GM18858 (cell line): ENCODE measurements around the gene TMEM87A.
"Not testable (repeated sequence)": the region's sequence is repeated elsewhere in the genome, so short reads cannot be mapped to it uniquely, and the experiment has no call there.

Experiments used
- ATAC-seq: cut with Tn5 transposase; IDR thresholded peaks from one replicate; pipeline ENCODE4 v1.9.1; 2021; ENCODE audit not compliant: unreplicated experiment

The TMEM87A gene, protein sequence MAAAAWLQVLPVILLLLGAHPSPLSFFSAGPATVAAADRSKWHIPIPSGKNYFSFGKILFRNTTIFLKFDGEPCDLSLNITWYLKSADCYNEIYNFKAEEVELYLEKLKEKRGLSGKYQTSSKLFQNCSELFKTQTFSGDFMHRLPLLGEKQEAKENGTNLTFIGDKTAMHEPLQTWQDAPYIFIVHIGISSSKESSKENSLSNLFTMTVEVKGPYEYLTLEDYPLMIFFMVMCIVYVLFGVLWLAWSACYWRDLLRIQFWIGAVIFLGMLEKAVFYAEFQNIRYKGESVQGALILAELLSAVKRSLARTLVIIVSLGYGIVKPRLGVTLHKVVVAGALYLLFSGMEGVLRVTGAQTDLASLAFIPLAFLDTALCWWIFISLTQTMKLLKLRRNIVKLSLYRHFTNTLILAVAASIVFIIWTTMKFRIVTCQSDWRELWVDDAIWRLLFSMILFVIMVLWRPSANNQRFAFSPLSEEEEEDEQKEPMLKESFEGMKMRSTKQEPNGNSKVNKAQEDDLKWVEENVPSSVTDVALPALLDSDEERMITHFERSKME

GRCh38 chr15:42272939-42273899 lies at the start of gene TMEM87A, which contains the start of gene GANC:
TMEM87A (minus strand) TSS chr15:42273433; CDS start chr15:42273398, 35 bp downstream.
GANC (plus strand) TSS chr15:42273201; CDS start chr15:42274482, 1,281 bp downstream.
- peak; percentile 68 for ATAC-seq

GRCh38 chr15:42319206-42319605 lies 46.0 kb upstream of the TMEM87A start:
- ATAC-seq, result no peak

GRCh38 chr15:42316282-42316805 lies 43.1 kb upstream of the TMEM87A start:
- not testable (repeated sequence) for ATAC-seq

- no peak for ATAC-seq
Observed at GRCh38 chr15:42315521-42315920, 42.3 kb upstream of the TMEM87A start.

- ATAC-seq, result no peak
Observed at GRCh38 chr15:42314818-42315217, 41.6 kb upstream of the TMEM87A start.

DNA sequence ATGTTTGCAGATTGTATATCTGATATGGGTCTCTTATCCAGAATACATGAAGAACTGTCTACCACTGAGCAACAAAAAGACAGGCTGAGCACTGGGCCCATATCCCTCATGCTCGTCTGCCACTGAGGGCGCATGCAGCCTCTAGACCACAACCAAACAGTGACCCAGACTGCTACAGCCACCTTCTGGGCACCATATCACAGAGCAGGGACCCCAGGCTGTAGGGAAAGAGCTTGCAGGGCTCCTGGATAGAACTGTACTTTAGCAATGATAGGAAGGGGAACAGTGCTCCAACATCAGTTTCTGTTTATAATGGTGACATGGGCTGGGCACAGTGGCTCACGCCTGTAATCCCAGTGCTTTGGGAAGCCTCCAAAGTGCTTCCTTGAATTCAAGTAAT lies 40.2 kb upstream of the TMEM87A start:
- no peak for ATAC-seq

DNA sequence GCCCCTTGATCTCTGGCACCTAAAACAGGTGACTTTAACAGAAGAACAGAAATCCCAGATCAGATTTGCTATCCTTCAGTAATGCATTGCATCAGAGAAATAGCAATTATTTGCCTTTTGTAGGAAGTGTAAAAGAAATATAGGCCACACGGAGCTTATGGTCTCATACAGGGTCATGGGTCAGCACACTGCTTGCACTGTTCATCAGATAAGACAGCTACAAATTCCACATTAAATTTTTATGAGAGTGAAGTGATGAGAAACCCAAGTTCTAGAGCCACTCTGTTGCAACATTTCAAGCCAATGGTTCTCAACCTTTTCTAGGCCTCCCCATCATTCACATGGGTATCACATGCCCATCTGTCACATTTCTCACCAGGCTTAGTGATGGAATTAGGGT lies 33.4 kb upstream of the TMEM87A start:
- ATAC-seq, result no peak

DNA sequence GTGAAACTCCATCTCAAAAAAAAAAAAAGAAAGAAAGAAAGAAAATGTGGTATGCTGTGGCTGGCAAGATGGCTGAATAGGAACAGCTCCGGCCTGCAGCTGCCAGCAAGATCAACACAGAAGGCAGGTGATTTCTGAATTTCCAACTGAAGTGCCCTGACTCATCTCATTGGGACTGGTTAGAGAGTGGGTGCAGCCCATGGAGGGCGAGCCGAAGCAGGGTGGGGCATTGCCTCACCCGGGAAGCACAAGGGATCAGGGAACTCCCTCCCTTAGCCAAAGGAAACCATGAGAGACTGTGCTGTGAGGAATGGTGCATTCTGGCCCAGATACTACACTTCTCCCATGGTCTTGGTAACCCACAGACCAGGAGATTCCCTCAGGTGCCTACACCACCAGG lies 27.8 kb upstream of the TMEM87A start:
- ATAC-seq, result not testable (repeated sequence)

GRCh38 chr15:42289166-42289565 lies 15.9 kb upstream of the TMEM87A start:
- no peak for ATAC-seq

- no peak for ATAC-seq
Observed at GRCh38 chr15:42287931-42288330, 14.7 kb upstream of the TMEM87A start.

GRCh38 chr15:42286445-42287029 lies 13.3 kb upstream of the TMEM87A start:
- no peak for ATAC-seq

GRCh38 chr15:42285034-42285433 lies 11.8 kb upstream of the TMEM87A start:
- no peak for ATAC-seq

DNA sequence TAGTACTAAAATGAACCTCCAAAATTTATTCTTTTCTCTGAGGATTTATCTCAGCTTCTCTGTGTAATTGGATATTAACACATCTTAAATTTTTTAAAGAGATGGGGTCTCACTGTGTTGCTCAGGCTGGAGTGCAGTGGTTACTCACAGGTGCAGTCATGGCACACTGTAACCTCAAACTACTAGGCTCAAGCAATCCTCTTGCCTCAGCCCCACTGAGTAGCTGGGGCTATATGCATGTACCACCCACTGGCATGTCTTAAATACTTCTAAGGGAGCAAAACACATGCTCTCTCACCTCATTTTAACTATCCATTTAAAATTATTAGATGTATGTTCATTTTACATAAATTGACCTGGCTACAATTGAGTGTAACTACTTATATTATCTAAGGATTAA lies 11.3 kb upstream of the TMEM87A start:
- no peak for ATAC-seq

GRCh38 chr15:42283671-42284070 lies 10.4 kb upstream of the TMEM87A start:
- no peak for ATAC-seq

DNA sequence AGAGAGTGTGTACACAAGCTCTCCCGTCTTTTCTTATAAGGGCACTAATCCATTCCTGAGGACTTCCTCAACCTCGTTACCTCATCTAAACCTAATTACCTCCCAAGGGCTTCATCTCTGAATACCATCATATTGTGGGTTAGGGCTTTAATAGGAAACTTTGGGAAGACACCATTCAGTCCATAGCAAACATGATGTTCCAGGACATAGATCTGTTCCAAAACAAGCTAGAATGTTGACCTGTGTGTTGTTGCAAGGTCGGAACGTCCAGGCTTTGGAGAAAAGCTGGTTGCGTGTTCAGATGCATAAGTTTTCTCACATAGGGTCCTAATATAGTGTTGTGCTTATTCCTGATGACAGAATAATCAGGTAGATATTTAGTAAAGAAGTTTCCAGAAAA lies 9.7 kb upstream of the TMEM87A start:
- no peak for ATAC-seq

- ATAC-seq, result no peak
Observed at GRCh38 chr15:42282344-42282743, 9.1 kb upstream of the TMEM87A start.

DNA sequence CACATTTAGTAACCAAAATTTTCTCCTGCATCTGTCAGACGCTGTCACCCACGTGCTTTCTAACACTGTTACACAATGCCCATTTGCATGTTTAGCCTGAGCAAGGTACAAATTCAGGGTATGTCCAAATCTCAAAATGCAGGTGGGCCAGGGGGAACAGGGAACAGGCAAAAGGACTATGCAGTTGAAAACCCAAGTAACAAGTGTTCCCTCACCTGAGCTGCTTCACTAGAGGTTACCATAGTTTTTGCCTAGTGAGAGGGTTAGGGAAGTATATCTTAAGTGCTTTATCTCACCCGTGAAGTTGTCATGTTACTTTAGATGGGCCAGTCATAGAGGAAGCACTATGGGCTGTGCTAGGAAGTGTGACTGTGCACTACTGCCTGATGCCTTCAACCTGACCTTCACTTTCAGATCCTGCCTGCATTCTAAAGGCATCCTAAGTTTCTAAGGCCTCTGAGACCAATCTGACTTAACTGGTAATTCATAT lies 6.0 kb upstream of the TMEM87A start:
- ATAC-seq, result no peak

GRCh38 chr15:42276762-42277161 lies 3.5 kb upstream of the TMEM87A start:
- ATAC-seq, result no peak

- ATAC-seq, result no peak
Observed at GRCh38 chr15:42275780-42276391, 2.7 kb upstream of the TMEM87A start.

GRCh38 chr15:42274702-42274989 lies 1.4 kb upstream of the TMEM87A start:
- no peak for ATAC-seq
